C4-2B (cell line): Measurements from ENCODE around the gene PYROXD2.
"Not testable (repeated sequence)": the region's sequence is repeated elsewhere in the genome, so short reads cannot be mapped to it uniquely, and the experiment has no call there.

ENCODE experiments used
- H3K27ac ChIP-seq: fragments of 450-650 bp; 2 replicates; pipeline ENCODE4 v1.5.1; 2017
- ZFX ChIP-seq: fragments of 450-650 bp; IDR thresholded peaks from 2 replicates; pipeline ENCODE4 v1.6.1; 2017
- TF ChIP-seq, protein P1 (sequence below): fragments of 450-650 bp; conservative IDR thresholded peaks from 2 replicates; pipeline ENCODE4 v1.5.1; 2017; ENCODE audit warnings: mild to moderate bottlenecking

Gene PYROXD2

DNA sequence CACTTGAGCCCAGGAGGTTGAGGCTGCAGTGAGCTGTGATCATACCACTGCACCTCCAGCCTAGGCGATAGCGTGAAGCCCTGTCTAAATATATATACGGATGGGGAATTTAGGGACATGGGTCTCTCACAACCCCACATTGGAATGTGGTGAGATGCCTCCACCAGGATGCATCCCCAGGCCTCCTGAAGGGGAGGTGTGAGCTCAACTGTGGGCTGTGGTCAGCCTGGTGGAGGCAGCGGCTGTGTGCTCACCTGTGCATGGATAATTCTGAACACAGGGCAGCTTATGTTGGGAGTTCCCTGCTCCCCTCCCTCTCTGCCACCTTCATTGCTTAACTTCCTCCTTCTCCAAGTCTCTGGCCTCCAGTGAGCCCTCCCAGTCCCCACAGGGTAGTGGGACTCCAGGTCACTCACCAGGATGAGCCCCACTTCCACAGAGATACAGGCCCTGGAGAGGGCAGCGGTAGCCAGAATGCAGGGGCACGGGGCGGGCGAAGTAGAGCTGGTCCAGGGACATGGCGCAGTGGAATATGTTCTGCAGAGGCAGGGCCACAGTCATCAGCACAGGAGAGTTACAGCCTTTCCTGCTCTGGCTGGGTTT, 30.4 kb downstream of the PYROXD2 start:
- H3K27ac ChIP-seq = no peak overlapping the region
- TF ChIP-seq, protein P1, sequence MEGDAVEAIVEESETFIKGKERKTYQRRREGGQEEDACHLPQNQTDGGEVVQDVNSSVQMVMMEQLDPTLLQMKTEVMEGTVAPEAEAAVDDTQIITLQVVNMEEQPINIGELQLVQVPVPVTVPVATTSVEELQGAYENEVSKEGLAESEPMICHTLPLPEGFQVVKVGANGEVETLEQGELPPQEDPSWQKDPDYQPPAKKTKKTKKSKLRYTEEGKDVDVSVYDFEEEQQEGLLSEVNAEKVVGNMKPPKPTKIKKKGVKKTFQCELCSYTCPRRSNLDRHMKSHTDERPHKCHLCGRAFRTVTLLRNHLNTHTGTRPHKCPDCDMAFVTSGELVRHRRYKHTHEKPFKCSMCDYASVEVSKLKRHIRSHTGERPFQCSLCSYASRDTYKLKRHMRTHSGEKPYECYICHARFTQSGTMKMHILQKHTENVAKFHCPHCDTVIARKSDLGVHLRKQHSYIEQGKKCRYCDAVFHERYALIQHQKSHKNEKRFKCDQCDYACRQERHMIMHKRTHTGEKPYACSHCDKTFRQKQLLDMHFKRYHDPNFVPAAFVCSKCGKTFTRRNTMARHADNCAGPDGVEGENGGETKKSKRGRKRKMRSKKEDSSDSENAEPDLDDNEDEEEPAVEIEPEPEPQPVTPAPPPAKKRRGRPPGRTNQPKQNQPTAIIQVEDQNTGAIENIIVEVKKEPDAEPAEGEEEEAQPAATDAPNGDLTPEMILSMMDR = no peak
- no peak for TF ChIP-seq ZFX

DNA sequence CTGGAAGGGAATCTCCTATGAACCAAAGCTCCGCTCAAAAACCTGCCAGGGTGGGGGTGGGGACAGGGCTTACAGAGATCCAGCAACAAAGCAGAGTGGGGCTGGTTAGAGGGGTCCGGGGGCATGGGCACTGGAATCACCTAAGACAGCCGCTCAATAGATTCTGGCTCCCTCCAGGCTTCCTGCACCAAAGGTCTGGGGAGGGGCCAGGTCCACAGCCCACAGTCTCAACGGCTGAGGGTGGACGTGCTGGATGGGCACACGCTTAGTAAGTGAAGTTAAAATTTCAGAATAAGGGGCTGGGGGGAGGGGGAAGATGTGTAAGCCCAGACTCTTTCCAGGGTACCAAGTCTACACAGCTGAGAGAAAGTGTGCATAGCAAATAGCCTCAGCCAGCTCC, 31.1 kb downstream of the PYROXD2 start:
- no peak overlapping the region for H3K27ac ChIP-seq
- no peak for TF ChIP-seq ZFX
- TF ChIP-seq, protein P1 = no peak

DNA sequence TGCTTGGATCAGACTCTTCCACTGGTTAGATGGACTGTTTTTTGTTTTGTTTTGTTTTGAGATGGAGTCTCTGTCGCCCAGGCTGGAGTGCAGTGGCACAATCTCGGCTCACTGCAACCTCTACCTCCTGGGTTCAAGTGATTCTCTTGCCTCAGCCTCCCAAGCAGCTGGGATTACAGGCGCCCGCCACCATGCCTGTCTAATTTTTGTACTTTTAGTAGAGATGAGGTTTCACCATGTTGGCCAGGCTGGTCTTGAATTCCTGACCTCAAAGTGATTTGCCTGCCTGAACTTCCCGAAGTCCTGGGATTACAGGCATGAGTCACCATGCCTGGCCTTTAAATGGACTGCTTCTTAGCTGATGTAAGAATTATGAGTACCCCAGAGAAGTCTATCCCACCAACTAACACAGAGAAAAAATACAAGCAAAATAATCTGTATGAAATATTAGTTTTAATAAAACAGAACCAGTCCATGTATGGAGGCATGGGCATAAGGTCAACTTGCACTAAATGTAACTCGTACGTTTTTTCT, 31.8 kb downstream of the PYROXD2 start:
- H3K27ac ChIP-seq = not testable (repeated sequence)

DNA sequence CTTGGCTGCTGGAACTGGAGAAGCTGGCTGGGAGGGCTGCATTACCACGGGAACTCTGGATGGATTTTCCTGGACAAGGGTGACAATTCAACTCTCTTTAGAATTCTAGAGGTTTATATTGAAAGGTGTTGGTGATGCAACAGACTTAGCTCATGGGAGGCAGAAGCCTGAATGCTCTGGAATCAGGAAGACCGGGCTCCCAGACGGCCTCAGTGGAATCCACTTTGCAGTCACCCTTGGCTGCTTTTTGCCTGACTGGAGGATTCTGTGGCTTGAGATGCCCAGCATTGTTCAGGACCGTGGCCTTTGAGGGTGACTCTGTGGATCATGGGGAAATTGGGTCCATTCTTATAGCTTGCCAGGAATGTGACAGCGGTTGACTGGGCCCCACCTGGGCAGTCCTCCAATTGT, 32.3 kb downstream of the PYROXD2 start:
- no peak overlapping the region for H3K27ac ChIP-seq

DNA sequence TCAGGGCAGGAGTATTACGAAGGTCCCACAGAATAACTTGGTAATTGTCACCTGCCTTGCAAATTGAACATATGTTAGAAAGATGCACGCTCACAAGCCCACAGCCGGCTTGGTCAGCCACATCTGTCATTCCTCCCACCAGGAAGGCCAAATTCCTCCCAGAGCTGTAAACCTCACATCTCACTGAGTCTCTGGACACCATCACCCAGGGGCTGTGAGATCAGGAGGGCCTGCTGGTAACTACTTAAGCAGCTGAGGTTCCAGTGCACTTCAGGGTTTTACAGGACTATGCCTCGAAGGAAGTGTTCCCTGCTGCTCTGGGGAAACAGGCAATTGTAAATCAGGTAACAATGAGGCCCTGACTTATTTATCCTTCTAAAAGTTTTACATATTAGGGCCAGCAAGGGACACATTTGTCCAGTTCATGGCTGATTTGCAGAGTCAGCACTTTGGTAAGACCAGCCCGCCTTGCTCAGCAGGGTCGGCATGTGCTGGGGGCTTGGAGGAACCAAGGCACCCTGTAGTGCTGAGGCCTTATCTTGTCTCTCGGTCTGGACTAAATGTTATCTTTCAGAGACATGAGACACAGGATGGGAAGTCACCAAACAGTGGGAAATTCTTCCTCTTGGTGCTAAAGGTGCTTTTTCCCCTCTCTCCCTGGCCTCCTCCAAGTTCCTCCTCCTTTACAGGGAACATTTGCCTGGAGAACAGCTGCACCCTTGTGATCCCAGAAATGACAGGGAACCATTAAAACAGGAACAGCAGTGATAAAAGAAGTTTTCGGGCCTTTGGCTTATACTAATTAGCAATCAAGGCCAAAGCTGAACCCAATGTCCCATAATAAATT, 34.3 kb downstream of the PYROXD2 start:
- H3K27ac ChIP-seq = no peak overlapping the region
- TF ChIP-seq, protein P1 = no peak
- no peak for TF ChIP-seq ZFX

More for the DNA sequence above, 32.3 kb downstream of the PYROXD2 start:
- TF ChIP-seq, protein P1 = no peak
- no peak for TF ChIP-seq ZFX

DNA sequence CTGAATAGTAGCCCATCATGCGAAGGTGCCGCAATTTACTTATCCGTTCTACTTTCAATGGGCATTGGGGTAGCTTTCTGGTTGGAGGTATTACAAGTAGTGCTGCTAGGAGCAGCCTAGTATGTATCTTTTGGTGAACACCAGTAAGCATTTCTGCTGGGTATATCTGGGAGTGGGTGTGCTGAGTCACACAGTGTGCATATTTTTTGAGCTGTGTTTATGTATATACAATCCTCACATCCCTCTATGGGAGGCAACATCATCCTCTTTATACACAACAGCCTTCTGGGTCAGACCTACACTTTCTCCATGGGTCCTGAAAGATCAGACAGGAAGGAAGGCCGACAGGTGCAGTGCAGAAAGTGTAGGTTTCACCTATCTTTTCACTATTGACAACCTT, 36.3 kb downstream of the PYROXD2 start:
- H3K27ac ChIP-seq = no peak overlapping the region
- TF ChIP-seq, protein P1 = no peak
- no peak for TF ChIP-seq ZFX

DNA sequence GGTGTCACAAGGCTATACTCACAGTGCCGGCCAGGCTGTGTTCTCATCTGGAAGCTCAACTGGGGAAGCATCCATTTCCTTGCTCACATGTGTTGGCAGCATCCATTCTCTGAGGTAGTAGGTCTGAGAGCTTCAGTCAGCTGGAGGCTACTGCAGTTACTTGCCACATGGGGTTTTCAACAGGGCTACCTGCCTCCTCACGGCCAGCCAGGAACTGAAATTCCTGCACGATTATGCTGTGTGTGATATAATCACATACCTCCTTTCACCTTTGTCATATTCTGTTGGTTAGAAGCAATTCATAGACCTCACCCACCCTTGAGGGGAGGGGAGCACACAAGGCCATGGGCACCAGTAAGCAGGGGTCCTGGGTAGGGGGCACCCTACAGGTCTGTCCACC, 37.4 kb downstream of the PYROXD2 start:
- TF ChIP-seq, protein P1 = no peak
- no peak for TF ChIP-seq ZFX
- no peak overlapping the region for H3K27ac ChIP-seq

DNA sequence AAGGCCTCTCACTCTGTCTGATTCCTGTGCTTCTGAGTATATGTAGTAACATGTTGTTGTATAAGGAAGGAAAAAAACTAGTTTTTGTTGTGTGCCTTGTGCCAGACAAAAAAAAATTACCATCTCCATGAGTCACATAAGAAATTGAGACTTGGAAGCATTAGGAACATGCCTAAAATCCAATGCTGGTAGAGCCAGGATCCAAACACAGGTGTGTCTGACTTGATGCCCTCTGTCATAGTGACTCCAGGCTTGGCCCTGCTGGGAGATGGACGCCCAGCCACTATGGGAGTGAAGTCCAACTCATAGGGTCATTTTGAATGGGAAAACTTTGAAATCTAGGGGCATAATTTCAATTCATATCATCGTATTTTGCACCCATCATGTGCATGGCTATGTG, 38.0 kb downstream of the PYROXD2 start:
- no peak overlapping the region for H3K27ac ChIP-seq
- TF ChIP-seq ZFX = no peak
- TF ChIP-seq, protein P1 = no peak
